Stimulated activated CD8-positive, alpha-beta memory T cell treated with anti-CD3 and anti-CD28 coated beads, Interleukin-7, amount 100 ng/mL, for 48 hours (primary cell): ENCODE measurements around the gene MED10.

ENCODE experiments used
- DNase-seq, 2 donors: peaks; one replicate each; pipeline ENCODE4 v3.0.0-alpha.2; 2020; ENCODE audit warnings: low read depth in 1 of 2; ENCODE audit errors: extremely low read depth in 1 of 2

Gene MED10

DNA sequence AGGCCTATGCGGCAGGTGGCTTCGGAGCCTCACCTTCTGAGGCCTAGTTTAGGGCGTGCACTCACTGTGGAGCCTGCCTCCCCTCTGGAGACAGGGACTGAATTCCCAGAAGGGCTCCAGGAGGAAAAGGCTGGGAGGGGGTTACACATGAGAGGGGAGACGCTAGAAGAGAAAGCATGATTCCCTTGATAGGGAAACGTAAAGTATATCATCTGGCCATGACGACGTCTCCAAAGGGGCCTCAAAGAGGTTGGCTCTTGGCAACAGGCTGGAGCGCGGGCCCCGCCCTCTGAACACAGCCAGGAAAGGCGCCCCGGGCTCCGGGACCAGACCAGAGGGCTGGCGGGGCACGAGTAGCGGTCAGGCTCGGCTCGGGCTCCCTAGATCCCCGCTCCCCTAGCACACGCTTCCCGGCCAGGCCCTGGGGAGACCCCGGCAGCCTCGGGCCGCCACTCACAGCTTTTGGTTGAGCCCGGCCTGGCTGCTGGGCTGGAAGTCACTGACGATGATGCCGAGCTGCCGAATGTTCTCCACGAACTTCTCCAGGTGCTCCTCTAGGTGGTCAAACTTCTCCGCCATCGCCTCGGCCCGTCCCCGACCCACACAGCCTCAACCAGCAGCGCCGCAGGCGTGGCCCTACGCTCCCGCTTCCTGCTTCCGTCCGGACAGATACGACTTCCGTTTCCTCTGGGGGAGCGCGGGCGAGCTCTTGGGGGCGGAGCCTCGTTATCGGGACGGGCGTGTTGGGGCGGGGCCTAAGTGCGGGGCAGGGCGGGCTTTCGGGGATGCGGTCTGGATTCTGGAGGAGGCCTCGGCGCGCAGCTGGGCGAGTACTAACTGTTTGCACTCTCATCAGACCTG is at the start of gene MED10:
TSS of gene MED10 (minus strand) at position 643 of the 861 bp plus-strand sequence. CDS start at position 579, 64 bp downstream.
- peak; percentile 92 to 94 for DNase-seq

GRCh38 chr5:6427694-6428093 is 49.3 kb upstream of the MED10 start:
- no peak for DNase-seq

GRCh38 chr5:6424700-6425099 is 46.4 kb upstream of the MED10 start:
- DNase-seq = no peak

- DNase-seq = no peak
These were observed 45.8 kb upstream of the MED10 start for GRCh38 chr5:6424110-6424659.

- no peak for DNase-seq
These were observed 45.2 kb upstream of the MED10 start for GRCh38 chr5:6423327-6424109.

- no peak for DNase-seq
These were observed 41.0 kb upstream of the MED10 start for GRCh38 chr5:6419340-6419852.

- DNase-seq = no peak
These were observed 40.4 kb upstream of the MED10 start for GRCh38 chr5:6418679-6419276.

DNA sequence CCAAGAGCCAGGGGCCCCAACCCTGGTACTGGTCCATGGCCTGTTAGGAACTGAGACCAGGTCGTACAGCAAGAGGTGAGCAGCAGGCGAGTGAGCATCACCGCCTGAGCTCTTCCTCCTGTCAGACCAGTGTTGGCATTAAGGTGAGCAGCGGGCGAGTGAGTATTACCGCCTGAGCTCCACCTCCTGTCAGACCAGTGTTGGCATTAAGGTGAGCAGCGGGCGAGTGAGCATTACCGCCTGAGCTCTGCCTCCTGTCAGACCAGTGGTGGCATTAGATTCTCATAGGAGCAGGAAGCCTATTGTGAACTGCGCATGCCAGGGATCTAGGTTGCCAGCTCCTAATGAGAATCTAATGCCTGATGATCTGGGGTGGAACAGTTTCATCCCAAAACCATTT is 39.3 kb upstream of the MED10 start:
- DNase-seq = no peak

GRCh38 chr5:6412811-6413210 is 34.5 kb upstream of the MED10 start:
- DNase-seq = no peak

DNA sequence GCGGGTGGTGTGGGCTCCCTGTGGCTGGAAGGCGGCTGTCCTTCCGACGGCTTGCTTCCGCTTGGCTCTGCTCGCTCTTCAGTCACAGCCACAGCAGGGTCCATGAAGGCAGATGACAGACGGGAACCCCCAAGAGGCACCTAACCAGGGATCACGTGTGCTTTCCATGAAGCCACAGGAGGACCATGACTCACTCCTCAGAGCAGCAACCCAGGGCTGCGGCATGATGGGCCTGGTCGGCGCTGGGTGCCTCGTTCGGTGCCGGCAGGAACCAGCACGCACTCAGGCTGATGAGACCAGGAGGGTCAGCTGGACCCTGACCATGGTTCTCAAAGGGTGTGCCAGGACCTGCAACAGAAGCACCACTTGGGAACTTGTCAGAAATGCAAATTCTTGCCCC is 32.8 kb upstream of the MED10 start:
- DNase-seq = no peak

GRCh38 chr5:6410421-6410820 is 32.1 kb upstream of the MED10 start:
- no peak for DNase-seq

DNA sequence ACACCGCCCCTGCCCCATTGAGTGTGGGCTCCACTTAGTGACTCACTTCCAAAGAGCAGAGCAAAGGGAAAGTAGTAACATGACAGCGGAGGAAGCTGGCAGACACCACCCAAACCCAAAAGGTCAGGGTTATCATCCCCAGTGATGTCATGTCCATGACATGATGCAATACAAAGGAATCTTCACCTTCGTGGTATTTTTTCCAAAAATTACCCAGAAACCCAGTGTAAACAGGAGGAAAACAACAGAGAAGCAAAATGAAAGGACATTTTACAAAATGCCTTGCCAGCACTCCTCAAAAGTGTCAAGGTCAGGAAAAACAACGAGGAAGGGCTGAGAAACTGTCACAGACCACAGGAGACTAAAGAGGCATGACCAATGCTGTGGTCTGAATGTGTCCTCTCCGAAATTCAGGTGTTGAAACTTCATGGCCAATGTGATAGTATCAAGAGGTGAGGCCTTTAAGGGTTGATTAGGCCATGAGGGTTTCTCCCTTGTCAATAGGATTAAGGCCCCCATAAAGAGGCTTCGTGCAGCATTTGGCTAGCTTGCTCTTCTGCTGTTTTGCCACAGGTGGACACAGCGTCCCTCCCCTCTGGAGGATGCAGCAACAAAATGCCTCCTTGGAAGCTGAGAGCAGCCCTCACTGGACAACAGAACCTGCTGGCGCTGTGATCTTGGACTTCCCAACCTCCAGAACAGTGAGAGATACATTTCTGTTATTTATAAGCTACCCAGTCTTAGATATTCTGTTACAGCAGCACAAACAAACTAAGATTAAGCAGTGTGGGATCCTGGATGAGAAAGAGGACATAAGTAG is 30.5 kb upstream of the MED10 start:
- DNase-seq = no peak

DNA sequence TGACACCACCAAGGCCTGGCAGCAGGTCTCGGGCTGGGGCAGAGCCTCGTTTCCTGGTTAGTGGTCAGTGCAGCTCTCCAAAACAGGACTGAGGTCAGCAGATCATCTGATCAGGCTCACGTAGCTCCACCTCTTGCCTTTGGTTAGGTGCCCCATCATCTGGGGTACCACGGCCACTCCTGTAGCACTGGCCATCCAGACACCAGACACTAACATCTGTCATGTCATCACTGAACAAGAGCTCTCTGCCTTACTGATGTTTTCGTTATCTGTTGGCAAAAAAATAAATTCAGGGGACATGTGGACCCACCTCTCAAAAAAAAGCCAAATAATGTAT is 29.9 kb upstream of the MED10 start:
- no peak for DNase-seq

DNA sequence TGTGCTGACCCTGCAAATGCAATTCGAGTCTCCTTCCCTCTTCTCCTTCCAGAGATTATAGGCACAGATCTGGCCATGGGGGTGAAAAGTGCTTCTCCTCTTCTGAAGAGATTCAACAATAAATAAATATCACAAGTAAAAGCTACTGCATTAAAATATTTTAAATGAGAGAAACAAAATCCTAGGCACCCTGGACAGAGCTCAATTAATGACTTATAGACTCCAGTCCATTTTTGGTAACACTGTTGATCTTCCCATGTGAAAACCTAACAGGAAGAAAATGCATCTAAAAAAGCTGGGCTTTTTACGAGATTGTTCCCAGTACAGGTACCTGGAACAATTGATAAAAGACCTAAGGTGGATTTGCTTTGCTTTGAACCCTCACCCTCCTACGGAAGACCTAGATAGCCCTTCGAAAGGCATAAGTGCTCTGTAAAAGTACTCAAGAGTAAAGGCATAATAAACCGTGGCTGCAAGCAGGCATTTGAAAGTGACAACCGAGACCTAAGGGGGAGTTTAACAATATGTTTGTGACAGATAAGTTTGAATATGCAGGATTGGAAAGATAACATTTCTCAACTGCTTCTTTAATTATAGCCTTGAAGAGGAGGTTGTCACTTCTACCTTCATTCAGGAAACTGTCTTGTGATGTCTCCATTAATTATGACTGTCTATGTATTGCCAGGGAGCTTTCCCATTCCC is 29.4 kb upstream of the MED10 start:
- no peak for DNase-seq

- no peak for DNase-seq
These were observed 27.2 kb upstream of the MED10 start for GRCh38 chr5:6405591-6405990.

DNA sequence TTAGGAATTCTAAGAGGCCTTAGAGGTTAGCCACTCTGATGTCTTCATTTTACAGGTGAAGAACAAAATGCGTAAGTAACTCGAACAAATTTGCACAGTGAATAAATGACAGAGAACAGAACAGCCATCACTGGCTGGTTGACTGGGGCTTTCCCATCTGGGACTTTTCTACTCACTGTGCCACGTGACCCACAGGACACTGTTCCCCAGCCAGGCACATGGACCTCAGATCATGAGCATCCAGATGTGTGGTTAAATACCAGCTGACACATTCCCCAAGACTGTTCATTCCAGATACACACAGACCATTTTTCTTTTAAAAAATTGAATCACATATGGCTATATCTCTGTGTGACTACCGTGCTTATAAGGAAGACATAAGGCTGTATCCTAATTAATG is 25.8 kb upstream of the MED10 start:
- DNase-seq = no peak

GRCh38 chr5:6403416-6403815 is 25.1 kb upstream of the MED10 start:
- DNase-seq = no peak

DNA sequence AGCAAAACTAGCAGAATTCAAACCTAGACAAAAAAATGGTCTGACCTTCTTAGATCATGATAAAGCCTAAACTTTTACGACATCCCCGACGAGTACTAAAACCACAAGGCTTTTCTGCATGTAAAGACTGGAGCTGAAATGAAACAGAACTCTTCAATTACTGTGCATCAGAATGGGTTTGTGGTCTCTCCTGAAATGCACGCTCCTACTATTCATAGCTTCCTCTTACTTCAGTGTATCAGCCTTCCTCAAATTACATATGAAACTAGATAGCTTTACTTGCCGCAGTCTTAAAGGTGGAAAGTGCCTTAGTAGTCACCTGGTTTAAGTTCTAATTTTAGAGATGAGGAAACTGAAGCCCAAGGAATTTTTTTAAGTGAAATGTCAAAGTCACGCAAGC is 24.6 kb upstream of the MED10 start:
- DNase-seq = no peak

- no peak for DNase-seq
These were observed 23.1 kb upstream of the MED10 start for GRCh38 chr5:6401410-6401809.
